Testis (tissue), 3 donors: ENCODE results near the gene KCNJ1. TPM values are rescaled to one million over a fixed set of nuclear protein-coding genes. Genes with fewer than 3 reads are reported as not detected.

Experiments used
- DNase-seq: peaks from one replicate; pipeline ENCODE4 v3.0.0-alpha.2; 2019
- H3K27ac ChIP-seq, 2 donors: fragments of 200-600 bp; sonication (generic); one replicate each; pipeline ENCODE4 v1.5.1; 2019
- H3K27me3 ChIP-seq: fragments of 200-600 bp; sonication (generic); one replicate; pipeline ENCODE4 v1.5.1; 2019
- H3K36me3 ChIP-seq: fragments of 200-600 bp; sonication (generic); one replicate; pipeline ENCODE4 v1.5.1; 2017; ENCODE audit warnings: low read depth; ENCODE audit errors: missing control alignments
- H3K4me1 ChIP-seq: fragments of 200-600 bp; sonication (generic); one replicate; pipeline ENCODE4 v1.5.1; 2019
- H3K4me3 ChIP-seq, 2 donors: fragments of 200-600 bp; sonication (generic); one replicate each; pipeline ENCODE4 v1.5.1; 2017 to 2019
- H3K9me3 ChIP-seq: fragments of 200-600 bp; sonication (generic); one replicate; pipeline ENCODE4 v1.5.1; 2017
- CTCF ChIP-seq, 3 experiments: fragments of 450-650 bp in 2 of 3; fragments of 200-600 bp in 1 of 3; sonication (generic) in 1 of 3; IDR thresholded peaks; one replicate each; pipeline ENCODE4 v1.5.1; 2016 to 2019; ENCODE audit warnings: antibody characterized with exemption in 3 of 3, mild to moderate bottlenecking in 2 of 3, moderate library complexity in 1 of 3
- POLR2A ChIP-seq: fragments of 450-650 bp; IDR thresholded peaks from one replicate; pipeline ENCODE4 v1.6.1; 2017; ENCODE audit warnings: antibody characterized with exemption, mild to moderate bottlenecking, moderate library complexity
- WGBS, 2 donors: methylation state at CpG; one replicate each; pipeline ENCODE4 v1.1.5; 2018; 5-methylcytosine and 5-hydroxymethylcytosine counted together
- intact Hi-C: fragments of 100-400 bp; cut with DNase I; formaldehyde crosslinking; loops from one replicate; pipeline ENCODE4 v1.15.1; 2023; ENCODE audit warnings: low total_unique reads
- polyA plus RNA-seq: library from polyadenylated mRNA; stranded (reverse); fragments of 350-450 nt; fragmentation: Illumina TruSeq; extraction: RNeasy Lipid Tissue Mini Kit (QIAGEN cat#74804); gene quantifications from one replicate; pipeline ENCODE4 v1.2.3, GENCODE V29; 2014; ENCODE audit warnings: low read depth, low replicate concordance; ENCODE audit not compliant: insufficient read depth
- total RNA-seq, 2 donors: library from RNA; depleted of rRNA; stranded (reverse); fragments of >200 nt; gene quantifications; one replicate each; pipeline ENCODE4 v1.2.3, GENCODE V29; 2016

Gene KCNJ1
- total and polyA plus RNA-seq, 3 donors from 2014 or later: 0.12 to 0.24 (median 0.16) TPM

GRCh38 chr11:128910576-128910975, 43.5 kb upstream of the KCNJ1 start:
- no peak for DNase-seq

GRCh38 chr11:128909438-128910125, 42.5 kb upstream of the KCNJ1 start:
- no peak for TF ChIP-seq POLR2A
- no peak for TF ChIP-seq CTCF (IDR thresholded peaks at IDR 0.05)
- Histone ChIP-seq H3K27ac (no peak overlapping the region), H3K4me3 (no peak overlapping the region), H3K9me3 (no peaks in the 10 kb centered on the region), H3K4me1 (peaks cover 7% of the 10 kb centered on the region), H3K36me3 (no peaks in the 10 kb centered on the region), H3K27me3 (no peaks in the 10 kb centered on the region)
- 83 to 86% methylated on average over 8 of the region's 8 CpGs for WGBS, 2 donors
- no peak for DNase-seq
- intact Hi-C loops: no loop called here

More at GRCh38 chr11:128910576-128910975, 43.5 kb upstream of the KCNJ1 start:
- 90 to 96% methylated on average over 3 of the region's 3 CpGs for WGBS, 2 donors
- H3K27me3 ChIP-seq: no peaks in the 10 kb centered on the region
- H3K27ac ChIP-seq: no peak overlapping the region
- H3K9me3 ChIP-seq: no peaks in the 10 kb centered on the region
- TF ChIP-seq POLR2A (no peak), CTCF (IDR thresholded peaks at IDR 0.05) (no peak)
- peaks cover 4% of the 10 kb centered on the region for H3K4me1 ChIP-seq
- H3K36me3 ChIP-seq: no peaks in the 10 kb centered on the region
- intact Hi-C loops: no loop called here
- no peak overlapping the region for H3K4me3 ChIP-seq

GRCh38 chr11:128908391-128909246, 41.5 kb upstream of the KCNJ1 start:
- H3K4me1 ChIP-seq: peaks cover 7% of the 10 kb centered on the region
- H3K27ac ChIP-seq: no peak overlapping the region
- no peaks in the 10 kb centered on the region for H3K27me3 ChIP-seq
- DNase-seq: no peak
- 80 to 82% methylated on average over 12 of the region's 12 CpGs for WGBS, 2 donors
- TF ChIP-seq CTCF (IDR thresholded peaks at IDR 0.05) (no peak), POLR2A (no peak)
- H3K36me3 ChIP-seq: no peaks in the 10 kb centered on the region
- no peaks in the 10 kb centered on the region for H3K9me3 ChIP-seq
- no peak overlapping the region for H3K4me3 ChIP-seq
- intact Hi-C loops: no loop called here

GRCh38 chr11:128907585-128907984, 40.5 kb upstream of the KCNJ1 start:
- DNase-seq: no peak
- H3K27ac ChIP-seq: no peak overlapping the region
- H3K9me3 ChIP-seq: no peaks in the 10 kb centered on the region
- H3K27me3 ChIP-seq: no peaks in the 10 kb centered on the region
- WGBS, 2 donors: 88 to 90% methylated on average over 4 of the region's 4 CpGs
- H3K4me3 ChIP-seq: no peak overlapping the region
- H3K4me1 ChIP-seq: peaks cover 7% of the 10 kb centered on the region
- intact Hi-C loops: no loop called here
- no peak for TF ChIP-seq POLR2A
- no peak for TF ChIP-seq CTCF (IDR thresholded peaks at IDR 0.05)
- no peaks in the 10 kb centered on the region for H3K36me3 ChIP-seq
